CD4-positive, alpha-beta T cell treated with Interleukin-4 for 4 hours (primary cell): ENCODE measurements around the gene SP100.
A peak's percentile ranks its signal among the peaks of the same experiment; 100 is the strongest.
"Not testable (repeated sequence)": the region's sequence is repeated elsewhere in the genome, so short reads cannot be mapped to it uniquely, and the experiment has no call there.

Source experiments
- DNase-seq: peaks from one replicate; pipeline ENCODE4 v3.0.0-alpha.2; 2020

SP100 gene

GRCh38 chr2:230416061-230416721, at the start of gene SP100:
SP100 (plus strand) TSS chr2:230416201; CDS start chr2:230416297, 96 bp downstream.
- peak; percentile 88 for DNase-seq

- no peak for DNase-seq
Observed at GRCh38 chr2:230382108-230382507, 33.9 kb upstream of the SP100 start.

- no peak for DNase-seq
Observed at GRCh38 chr2:230383453-230383852, 32.5 kb upstream of the SP100 start.

- DNase-seq: no peak
Observed at GRCh38 chr2:230384986-230385385, 31.0 kb upstream of the SP100 start.

- DNase-seq: no peak
Observed at GRCh38 chr2:230394301-230394700, 21.7 kb upstream of the SP100 start.

- not testable (repeated sequence) for DNase-seq
Observed at GRCh38 chr2:230398698-230399097, 17.3 kb upstream of the SP100 start.

- no peak for DNase-seq
Observed at GRCh38 chr2:230400041-230400440, 16.0 kb upstream of the SP100 start.

GRCh38 chr2:230400454-230400853, 15.5 kb upstream of the SP100 start:
- DNase-seq: no peak

- DNase-seq: not testable (repeated sequence)
Observed at GRCh38 chr2:230401026-230401425, 15.0 kb upstream of the SP100 start.

GRCh38 chr2:230403746-230404145, 12.3 kb upstream of the SP100 start:
- DNase-seq: no peak

GRCh38 chr2:230405824-230406223, 10.2 kb upstream of the SP100 start:
- DNase-seq: no peak

- no peak for DNase-seq
Observed at GRCh38 chr2:230408244-230408842, 7.7 kb upstream of the SP100 start.

GRCh38 chr2:230409316-230409715, 6.7 kb upstream of the SP100 start:
- not testable (repeated sequence) for DNase-seq

- DNase-seq: no peak
Observed at GRCh38 chr2:230410263-230410662, 5.7 kb upstream of the SP100 start.

- no peak for DNase-seq
Observed at GRCh38 chr2:230410861-230411569, 5.0 kb upstream of the SP100 start.

- peak; percentile 63 for DNase-seq
Observed at GRCh38 chr2:230411570-230412370, 4.2 kb upstream of the SP100 start.

- DNase-seq: no peak
Observed at GRCh38 chr2:230412371-230412711, 3.7 kb upstream of the SP100 start.

- DNase-seq: no peak
Observed at GRCh38 chr2:230412846-230413245, 3.2 kb upstream of the SP100 start.

GRCh38 chr2:230413479-230413878, 2.5 kb upstream of the SP100 start:
- peak; percentile 15 for DNase-seq

GRCh38 chr2:230414302-230414701, 1.7 kb upstream of the SP100 start:
- no peak for DNase-seq

GRCh38 chr2:230417436-230417835, 1.4 kb downstream of the SP100 start:
- no peak for DNase-seq

GRCh38 chr2:230418341-230419016, 2.5 kb downstream of the SP100 start:
- no peak for DNase-seq

GRCh38 chr2:230419181-230419580, 3.2 kb downstream of the SP100 start:
- DNase-seq: no peak
